RCC 7860 (cell line): ENCODE data around the gene POLR1D.

Experiments
- DNase-seq: peaks from one replicate; pipeline ENCODE4 v3.0.0-alpha.2; 2015; ENCODE audit warnings: low spot score
- FAIRE-seq: peaks from 2 replicates; lab custom pipeline; 2012; peaks lifted over from hg19 to GRCh38; lab: Jason Lieb, UNC

POLR1D gene

DNA sequence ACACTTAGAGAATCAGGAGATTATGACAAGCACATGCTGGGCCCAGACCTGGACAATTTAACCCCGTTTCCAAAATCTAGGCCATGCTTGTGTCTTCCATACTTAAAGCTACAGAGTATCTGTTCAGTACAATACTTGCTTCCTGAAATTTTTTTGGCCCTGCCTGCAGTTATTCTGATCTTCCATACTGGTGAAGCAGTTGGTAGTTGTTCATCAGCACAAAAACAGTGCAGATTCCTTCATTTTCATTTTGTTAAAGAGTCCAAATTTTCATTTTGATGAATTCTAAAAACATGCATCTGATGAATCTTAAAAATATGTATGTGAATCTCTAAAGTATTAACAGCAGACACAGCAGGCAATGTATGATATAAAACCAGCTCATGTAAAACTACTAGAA lies 49.2 kb downstream of the POLR1D start:
- DNase-seq: no peak
- no peak for FAIRE-seq

DNA sequence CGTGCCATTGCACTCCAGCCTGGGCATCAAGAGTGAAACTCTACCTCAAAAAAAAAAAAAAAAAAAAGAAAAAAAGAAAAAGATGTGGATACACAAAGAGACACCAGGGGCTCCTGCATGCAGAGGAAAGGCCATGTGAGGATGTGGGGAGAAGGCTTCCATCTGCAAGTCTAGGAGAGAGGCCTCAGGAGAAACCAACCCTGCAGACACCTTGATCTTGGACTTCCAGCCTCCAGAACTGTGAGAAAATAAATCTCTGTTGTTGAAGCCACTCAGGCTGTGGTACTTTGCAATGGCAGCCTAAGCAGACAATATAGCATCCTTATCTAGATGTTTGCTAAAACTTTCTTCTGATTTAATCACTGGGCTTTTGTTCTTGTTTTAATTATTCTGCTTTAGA lies 50.3 kb downstream of the POLR1D start:
- FAIRE-seq: no peak
- DNase-seq: no peak
